ENCODE measurements around the gene DPRX.

DPRX gene

GRCh38 chr19:53631949-53632407 is at the start of gene DPRX:
TSS of gene DPRX (plus strand) at chr19:53631999. CDS start at chr19:53632107, 108 bp downstream.
- TF ChIP-seq, protein P1, sequence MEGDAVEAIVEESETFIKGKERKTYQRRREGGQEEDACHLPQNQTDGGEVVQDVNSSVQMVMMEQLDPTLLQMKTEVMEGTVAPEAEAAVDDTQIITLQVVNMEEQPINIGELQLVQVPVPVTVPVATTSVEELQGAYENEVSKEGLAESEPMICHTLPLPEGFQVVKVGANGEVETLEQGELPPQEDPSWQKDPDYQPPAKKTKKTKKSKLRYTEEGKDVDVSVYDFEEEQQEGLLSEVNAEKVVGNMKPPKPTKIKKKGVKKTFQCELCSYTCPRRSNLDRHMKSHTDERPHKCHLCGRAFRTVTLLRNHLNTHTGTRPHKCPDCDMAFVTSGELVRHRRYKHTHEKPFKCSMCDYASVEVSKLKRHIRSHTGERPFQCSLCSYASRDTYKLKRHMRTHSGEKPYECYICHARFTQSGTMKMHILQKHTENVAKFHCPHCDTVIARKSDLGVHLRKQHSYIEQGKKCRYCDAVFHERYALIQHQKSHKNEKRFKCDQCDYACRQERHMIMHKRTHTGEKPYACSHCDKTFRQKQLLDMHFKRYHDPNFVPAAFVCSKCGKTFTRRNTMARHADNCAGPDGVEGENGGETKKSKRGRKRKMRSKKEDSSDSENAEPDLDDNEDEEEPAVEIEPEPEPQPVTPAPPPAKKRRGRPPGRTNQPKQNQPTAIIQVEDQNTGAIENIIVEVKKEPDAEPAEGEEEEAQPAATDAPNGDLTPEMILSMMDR (IDR thresholded peaks at IDR 0.05; ENCODE audit: borderline replicate concordance, control extremely low read depth, extremely low read depth, insufficient read depth, missing control alignments): no peak
- in situ Hi-C loops (cut with MboI; ENCODE audit: low sequenced_read_pairs, unreplicated experiment): no loop called here
- no peak for DNase-seq (ENCODE audit: low spot score)

DNA sequence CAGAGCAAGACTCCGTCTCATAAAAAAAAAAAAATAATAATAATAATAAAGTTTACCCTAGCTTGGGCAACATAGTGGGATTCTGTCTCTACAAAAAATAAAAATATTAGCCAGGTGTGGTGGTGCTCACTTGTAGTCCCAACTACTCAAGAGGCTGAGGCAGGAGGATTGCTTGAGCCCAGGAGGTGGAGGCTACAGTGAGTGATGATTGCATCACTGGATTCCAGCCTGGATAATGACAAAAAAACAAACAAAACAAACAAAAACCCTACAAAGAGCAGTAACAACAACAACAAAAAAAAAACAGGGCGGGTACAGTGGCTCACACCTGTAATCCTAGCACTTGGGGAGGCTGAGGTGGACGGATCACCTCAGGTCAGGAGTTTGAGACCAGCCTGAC is 48.6 kb upstream of the DPRX start:
- TF ChIP-seq, protein P1 (IDR thresholded peaks at IDR 0.05; ENCODE audit: borderline replicate concordance, control extremely low read depth, extremely low read depth, insufficient read depth, missing control alignments): no peak
- in situ Hi-C loops (cut with MboI; ENCODE audit: low sequenced_read_pairs, unreplicated experiment): no loop called here
- no peak for DNase-seq (ENCODE audit: low spot score)

DNA sequence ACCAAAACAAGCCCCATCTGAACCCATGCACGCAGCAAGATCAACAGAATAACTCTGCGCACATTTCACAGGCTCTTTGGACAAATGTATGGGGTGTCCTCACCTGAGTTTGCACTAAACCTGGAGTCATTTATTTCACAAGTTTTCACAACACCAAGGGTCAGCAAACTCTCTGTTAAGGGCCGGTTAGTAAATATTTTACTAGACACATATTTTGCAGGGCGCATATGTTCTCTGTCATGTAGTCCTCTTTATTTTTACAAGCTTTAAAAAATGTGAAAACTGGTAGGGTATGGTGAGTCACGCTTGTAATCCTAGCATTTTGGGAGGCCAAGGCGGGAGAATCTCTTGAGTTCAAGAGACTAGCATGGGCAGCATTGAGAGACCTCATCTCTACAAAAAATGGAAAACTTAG is 45.5 kb upstream of the DPRX start:
- TF ChIP-seq, protein P1 (IDR thresholded peaks at IDR 0.05; ENCODE audit: borderline replicate concordance, control extremely low read depth, extremely low read depth, insufficient read depth, missing control alignments): no peak
- DNase-seq (ENCODE audit: low spot score): no peak
- in situ Hi-C loops (cut with MboI; ENCODE audit: low sequenced_read_pairs, unreplicated experiment): no loop called here

GRCh38 chr19:53594811-53595509 is 36.8 kb upstream of the DPRX start:
- TF ChIP-seq, protein P1 (IDR thresholded peaks at IDR 0.05; ENCODE audit: borderline replicate concordance, control extremely low read depth, extremely low read depth, insufficient read depth, missing control alignments): no peak
- in situ Hi-C loops (cut with MboI; ENCODE audit: low sequenced_read_pairs, unreplicated experiment): no loop called here
- no peak for DNase-seq (ENCODE audit: low spot score)

DNA sequence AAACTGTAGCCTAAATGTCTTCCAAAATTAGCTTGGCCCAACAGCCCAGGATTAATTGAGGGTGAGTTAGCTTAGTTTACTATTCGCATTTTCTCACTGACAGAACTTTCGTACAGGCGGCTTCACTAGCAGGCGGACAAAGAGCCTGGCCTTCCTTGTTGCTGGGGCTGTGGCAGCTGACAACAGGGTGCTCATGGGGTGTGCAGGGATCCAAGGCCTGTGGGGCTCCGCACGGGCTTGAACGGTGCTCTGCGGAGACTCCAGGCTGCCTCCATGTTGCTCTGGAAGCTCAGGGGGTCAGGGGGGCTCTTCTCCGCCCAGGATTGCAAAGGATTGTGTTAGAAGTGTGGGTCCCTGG is 36.3 kb upstream of the DPRX start:
- in situ Hi-C loops (cut with MboI; ENCODE audit: low sequenced_read_pairs, unreplicated experiment): no loop called here
- DNase-seq (ENCODE audit: low spot score): no peak
- TF ChIP-seq, protein P1 (IDR thresholded peaks at IDR 0.05; ENCODE audit: borderline replicate concordance, control extremely low read depth, extremely low read depth, insufficient read depth, missing control alignments): no peak

- no peak for DNase-seq (ENCODE audit: low spot score)
- in situ Hi-C loops (cut with MboI; ENCODE audit: low sequenced_read_pairs, unreplicated experiment): no loop called here
These were observed 35.7 kb upstream of the DPRX start for GRCh38 chr19:53596056-53596455.

More at GRCh38 chr19:53596056-53596455, 35.7 kb upstream of the DPRX start:
- TF ChIP-seq, protein P1 (IDR thresholded peaks at IDR 0.05; ENCODE audit: borderline replicate concordance, control extremely low read depth, extremely low read depth, insufficient read depth, missing control alignments): no peak

Measured in GM13976 (cell line).